ENCODE measurements around the gene FCAMR. TPM values are rescaled to one million over a fixed set of nuclear protein-coding genes. Genes with fewer than 3 reads are reported as not detected.

The FCAMR gene
- total RNA-seq, 1 donor from 2014 or later = not detected

DNA sequence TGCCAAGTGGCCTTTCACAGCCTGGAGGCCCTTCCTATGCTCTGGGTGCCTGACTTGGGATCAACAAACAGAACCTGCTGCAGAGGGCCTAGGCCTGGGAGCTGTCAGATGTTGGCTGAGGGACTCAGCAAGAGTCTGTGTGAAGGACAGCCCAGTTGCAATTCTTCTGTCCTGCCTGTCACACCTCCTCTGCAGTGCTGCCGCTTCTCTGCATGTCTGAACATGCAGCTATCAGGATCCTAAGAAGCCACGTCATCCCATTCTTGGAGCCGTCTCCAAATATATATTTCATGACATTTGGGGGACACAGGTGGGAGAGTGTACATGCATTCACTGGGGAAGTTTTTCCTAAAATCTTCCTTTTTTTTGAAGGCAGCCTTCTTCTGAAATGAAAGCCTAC lies 8.6 kb downstream of the FCAMR start:
- Histone ChIP-seq H3K4me3 (ENCODE audit: insufficient read depth, low read depth, low read length) (no peak overlapping the region), H3K27me3 (ENCODE audit: insufficient read depth, low read length) (peaks cover 2% of the 10 kb centered on the region), H3K4me2 (ENCODE audit: low read length) (no peak overlapping the region), H3K9me3 (ENCODE audit: insufficient read depth, low read depth, low read length) (no peaks in the 10 kb centered on the region), H3K27ac (ENCODE audit: low read depth, low read length) (no peak overlapping the region), H3K4me1 (ENCODE audit: insufficient read depth, low read length) (no peaks in the 10 kb centered on the region), H3K36me3 (ENCODE audit: insufficient read depth, low read length) (no peaks in the 10 kb centered on the region), H3K79me2 (ENCODE audit: insufficient read depth, low read length) (no peaks in the 10 kb centered on the region), H3K9ac (ENCODE audit: low read length) (no peak overlapping the region), H4K20me1 (ENCODE audit: insufficient read depth, low read length) (no peaks in the 10 kb centered on the region), H2AFZ (ENCODE audit: low read depth, low read length) (no peak overlapping the region)
- DNase-seq (ENCODE audit: low read depth) = no peak
- H3K27ac Mint-ChIP-seq (ENCODE audit: unreplicated experiment) = no peak overlapping the region
- FAIRE-seq = no peak
- H3K4me1 Mint-ChIP-seq (ENCODE audit: low read depth, unreplicated experiment) = no peaks in the 10 kb centered on the region
- no peak overlapping the region for H3K4me3 Mint-ChIP-seq (ENCODE audit: unreplicated experiment)
- peaks cover 45% of the 10 kb centered on the region for H3K27me3 Mint-ChIP-seq (ENCODE audit: low read depth, unreplicated experiment)
- H3K9me3 Mint-ChIP-seq (ENCODE audit: unreplicated experiment) = peaks cover 6% of the 10 kb centered on the region
- TF ChIP-seq, protein P1, sequence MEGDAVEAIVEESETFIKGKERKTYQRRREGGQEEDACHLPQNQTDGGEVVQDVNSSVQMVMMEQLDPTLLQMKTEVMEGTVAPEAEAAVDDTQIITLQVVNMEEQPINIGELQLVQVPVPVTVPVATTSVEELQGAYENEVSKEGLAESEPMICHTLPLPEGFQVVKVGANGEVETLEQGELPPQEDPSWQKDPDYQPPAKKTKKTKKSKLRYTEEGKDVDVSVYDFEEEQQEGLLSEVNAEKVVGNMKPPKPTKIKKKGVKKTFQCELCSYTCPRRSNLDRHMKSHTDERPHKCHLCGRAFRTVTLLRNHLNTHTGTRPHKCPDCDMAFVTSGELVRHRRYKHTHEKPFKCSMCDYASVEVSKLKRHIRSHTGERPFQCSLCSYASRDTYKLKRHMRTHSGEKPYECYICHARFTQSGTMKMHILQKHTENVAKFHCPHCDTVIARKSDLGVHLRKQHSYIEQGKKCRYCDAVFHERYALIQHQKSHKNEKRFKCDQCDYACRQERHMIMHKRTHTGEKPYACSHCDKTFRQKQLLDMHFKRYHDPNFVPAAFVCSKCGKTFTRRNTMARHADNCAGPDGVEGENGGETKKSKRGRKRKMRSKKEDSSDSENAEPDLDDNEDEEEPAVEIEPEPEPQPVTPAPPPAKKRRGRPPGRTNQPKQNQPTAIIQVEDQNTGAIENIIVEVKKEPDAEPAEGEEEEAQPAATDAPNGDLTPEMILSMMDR (IDR thresholded peaks at IDR 0.05; ENCODE audit: insufficient read depth, low read depth, low read length) = no peak
- no peak for TF ChIP-seq EZH2 (IDR thresholded peaks at IDR 0.05; ENCODE audit: insufficient read depth, low read length)
- no peaks in the 10 kb centered on the region for H3K36me3 Mint-ChIP-seq (ENCODE audit: low read depth, unreplicated experiment)

- FAIRE-seq = no peak
- no peak for TF ChIP-seq EZH2 (IDR thresholded peaks at IDR 0.05; ENCODE audit: insufficient read depth, low read length)
- TF ChIP-seq, protein P1 (IDR thresholded peaks at IDR 0.05; ENCODE audit: insufficient read depth, low read depth, low read length) = no peak
- no peak overlapping the region for H3K27ac Mint-ChIP-seq (ENCODE audit: unreplicated experiment)
Observed at GRCh38 chr1:206960676-206961386, 9.4 kb downstream of the FCAMR start.

GRCh38 chr1:206958144-206958543 lies 12.1 kb downstream of the FCAMR start:
- no peaks in the 10 kb centered on the region for H3K36me3 ChIP-seq (ENCODE audit: insufficient read depth, low read length)
- no peak for FAIRE-seq
- no peak overlapping the region for H3K4me3 Mint-ChIP-seq (ENCODE audit: unreplicated experiment)
- no peak overlapping the region for H3K4me2 ChIP-seq (ENCODE audit: low read length)
- no peak overlapping the region for H3K27ac ChIP-seq (ENCODE audit: low read depth, low read length)
- H3K27me3 Mint-ChIP-seq (ENCODE audit: low read depth, unreplicated experiment) = peaks cover 63% of the 10 kb centered on the region
- no peak for TF ChIP-seq EZH2 (IDR thresholded peaks at IDR 0.05; ENCODE audit: insufficient read depth, low read length)
- TF ChIP-seq, protein P1 (IDR thresholded peaks at IDR 0.05; ENCODE audit: insufficient read depth, low read depth, low read length) = no peak
- H3K36me3 Mint-ChIP-seq (ENCODE audit: low read depth, unreplicated experiment) = no peaks in the 10 kb centered on the region
- H3K4me3 ChIP-seq (ENCODE audit: insufficient read depth, low read depth, low read length) = no peak overlapping the region
- H3K27me3 ChIP-seq (ENCODE audit: insufficient read depth, low read length) = peaks cover 7% of the 10 kb centered on the region
- H3K4me1 ChIP-seq (ENCODE audit: insufficient read depth, low read length) = no peaks in the 10 kb centered on the region
- no peaks in the 10 kb centered on the region for H3K79me2 ChIP-seq (ENCODE audit: insufficient read depth, low read length)
- H3K27ac Mint-ChIP-seq (ENCODE audit: unreplicated experiment) = no peak overlapping the region
- peaks cover 2% of the 10 kb centered on the region for H3K9me3 Mint-ChIP-seq (ENCODE audit: unreplicated experiment)
- H3K4me1 Mint-ChIP-seq (ENCODE audit: low read depth, unreplicated experiment) = no peaks in the 10 kb centered on the region
- no peaks in the 10 kb centered on the region for H4K20me1 ChIP-seq (ENCODE audit: insufficient read depth, low read length)
- H2AFZ ChIP-seq (ENCODE audit: low read depth, low read length) = no peak overlapping the region
- no peak for DNase-seq (ENCODE audit: low read depth)
- H3K9ac ChIP-seq (ENCODE audit: low read length) = no peak overlapping the region
- no peaks in the 10 kb centered on the region for H3K9me3 ChIP-seq (ENCODE audit: insufficient read depth, low read depth, low read length)

More at GRCh38 chr1:206960676-206961386, 9.4 kb downstream of the FCAMR start:
- H3K4me3 Mint-ChIP-seq (ENCODE audit: unreplicated experiment) = no peak overlapping the region
- peaks cover 6% of the 10 kb centered on the region for H3K27me3 ChIP-seq (ENCODE audit: insufficient read depth, low read length)
- no peak overlapping the region for H3K4me2 ChIP-seq (ENCODE audit: low read length)
- peaks cover 6% of the 10 kb centered on the region for H3K9me3 Mint-ChIP-seq (ENCODE audit: unreplicated experiment)
- no peak for DNase-seq (ENCODE audit: low read depth)
- no peaks in the 10 kb centered on the region for H3K36me3 ChIP-seq (ENCODE audit: insufficient read depth, low read length)
- H3K4me3 ChIP-seq (ENCODE audit: insufficient read depth, low read depth, low read length) = no peak overlapping the region
- no peaks in the 10 kb centered on the region for H4K20me1 ChIP-seq (ENCODE audit: insufficient read depth, low read length)
- H3K4me1 Mint-ChIP-seq (ENCODE audit: low read depth, unreplicated experiment) = no peaks in the 10 kb centered on the region
- peaks cover 51% of the 10 kb centered on the region for H3K27me3 Mint-ChIP-seq (ENCODE audit: low read depth, unreplicated experiment)
- no peaks in the 10 kb centered on the region for H3K79me2 ChIP-seq (ENCODE audit: insufficient read depth, low read length)
- H3K36me3 Mint-ChIP-seq (ENCODE audit: low read depth, unreplicated experiment) = no peaks in the 10 kb centered on the region
- H2AFZ ChIP-seq (ENCODE audit: low read depth, low read length) = no peak overlapping the region
- H3K4me1 ChIP-seq (ENCODE audit: insufficient read depth, low read length) = no peaks in the 10 kb centered on the region
- no peak overlapping the region for H3K9ac ChIP-seq (ENCODE audit: low read length)
- H3K27ac ChIP-seq (ENCODE audit: low read depth, low read length) = no peak overlapping the region
- no peaks in the 10 kb centered on the region for H3K9me3 ChIP-seq (ENCODE audit: insufficient read depth, low read depth, low read length)

Measured in astrocyte (in vitro differentiated cells and primary cell).